Mucosa of descending colon (tissue), 3 donors: Measurements from ENCODE around the gene EVPLL. TPM values are rescaled to one million over a fixed set of nuclear protein-coding genes. Genes with fewer than 3 reads are reported as not detected.
A peak's percentile ranks its signal among the peaks of the same experiment; 100 is the strongest.

Source experiments
- ATAC-seq: fragments of 200-7000 bp; cut with Tn5 transposase; one replicate; pipeline ENCODE4 v1.9.1; 2020; ENCODE audit warnings: mild to moderate bottlenecking, moderate library complexity
- DNase-seq, 3 donors: peaks; one replicate each; pipeline ENCODE4 v3.0.0-alpha.2; 2020
- H3K36me3 ChIP-seq: fragments of 200-600 bp; one replicate; pipeline ENCODE4 v1.8.0; 2021; ENCODE audit warnings: low read depth, mild to moderate bottlenecking
- H3K4me1 ChIP-seq: fragments of 200-600 bp; one replicate; pipeline ENCODE4 v1.8.0; 2021; ENCODE audit warnings: low read depth, mild to moderate bottlenecking
- H3K4me3 ChIP-seq: fragments of 200-600 bp; one replicate; pipeline ENCODE4 v1.8.0; 2021; ENCODE audit warnings: mild to moderate bottlenecking
- H3K9me3 ChIP-seq: fragments of 200-600 bp; one replicate; pipeline ENCODE4 v1.8.0; 2021; ENCODE audit warnings: mild to moderate bottlenecking
- CTCF ChIP-seq: fragments of 200-600 bp; IDR thresholded peaks from one replicate; pipeline ENCODE4 v1.8.0; 2022; ENCODE audit warnings: antibody characterized with exemption, mild to moderate bottlenecking
- intact Hi-C, 2 donors: fragments of 100-400 bp; cut with DNase I in 1 of 2; cut with micrococcal nuclease in 1 of 2; formaldehyde crosslinking; loops; one replicate each; pipeline versions ENCODE4 v1.11.0 to v1.11.1; 2022; cut with DNase I, micrococcal nuclease
- total RNA-seq, 3 donors: library from RNA; stranded (reverse); fragmentation: NEBNext Ultra II Directional in 2 of 3; extraction: Animal tissue kit (Norgen Biotek cat#: 25700) in 2 of 3; gene quantifications; one replicate each; pipeline versions ENCODE4 v1.2.1 to v1.2.4, GENCODE V29; 2021 to 2023
- donor health status: DM: no; HTN: no; CAD: no; lungs with moderate emphysema.
- donor health status: DM: no; HTN: no; CAD: no.
- donor health status: DM: no; HTN: yes; CAD: no.

EVPLL gene
- total RNA-seq, 3 donors from 2014 or later, result 0.13 to 0.23 TPM; not detected in 1

GRCh38 chr17:18362698-18363100 lies 14.9 kb upstream of the EVPLL start:
- peak overlapping the region; percentile 54 for H3K4me3 ChIP-seq
- no peaks in the 10 kb centered on the region for H3K9me3 ChIP-seq
- DNase-seq, result peak; percentile 64 to 77 (median 71)
- H3K36me3 ChIP-seq, result no peaks in the 10 kb centered on the region
- H3K4me1 ChIP-seq, result peaks cover 7% of the 10 kb centered on the region
- TF ChIP-seq CTCF, result no peak
- ATAC-seq, result peak; percentile 48
- intact Hi-C loops, result no loop called here

DNA sequence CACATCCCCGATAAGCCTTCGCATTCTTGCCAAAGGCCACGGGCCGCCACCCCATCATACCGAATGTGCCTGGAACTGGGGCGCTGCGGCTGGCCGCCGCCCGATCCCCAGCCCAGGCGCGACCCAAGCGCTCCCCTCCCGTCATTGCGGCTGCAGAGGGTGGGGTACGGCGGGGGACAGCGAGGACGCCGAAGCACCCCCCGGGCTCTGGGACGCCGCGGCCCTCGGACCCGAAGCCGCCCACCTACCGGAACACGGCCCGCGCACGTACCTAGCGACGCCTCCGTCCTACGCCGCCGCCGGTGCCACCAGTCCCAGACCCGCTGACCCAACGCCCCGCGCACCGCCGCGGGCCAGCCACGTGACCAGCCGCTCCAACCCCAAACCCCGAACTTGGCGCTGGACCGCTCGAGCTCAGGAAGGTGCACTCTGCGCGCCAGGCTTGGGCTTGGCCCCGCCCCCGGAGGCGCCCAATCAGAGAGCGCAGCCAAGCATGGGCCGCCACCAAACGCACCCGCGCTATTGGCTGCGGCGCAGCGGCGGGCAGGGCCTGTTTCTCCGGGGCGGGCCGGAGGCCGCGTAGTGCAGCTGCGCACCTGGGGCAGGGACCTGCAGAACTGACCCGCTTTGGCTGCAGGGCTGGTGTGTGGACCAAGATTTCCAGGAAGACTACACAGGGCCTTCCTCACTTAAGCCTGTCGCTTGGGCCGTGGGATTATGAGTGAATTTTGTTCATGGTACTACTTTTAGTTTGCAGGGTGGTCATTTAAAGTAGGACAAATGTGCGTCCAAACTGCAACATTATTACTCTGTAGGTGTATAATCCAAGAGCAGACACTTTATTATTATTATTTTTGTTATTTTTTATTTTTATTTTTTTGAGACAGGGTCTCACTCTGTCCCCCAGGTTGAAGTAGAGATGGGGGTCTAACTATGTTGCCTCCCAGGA lies 14.2 kb upstream of the EVPLL start, which contains the start of gene SHMT1:
Gene SHMT1, minus strand, starts transcription at position 450 of the 949 bp plus-strand sequence. CDS start 7,569 bp downstream, outside the sequence.
- H3K4me1 ChIP-seq, result peaks cover 7% of the 10 kb centered on the region
- peak within 1 kb of the TSS; percentile 54 for H3K4me3 ChIP-seq
- peak; percentile 95 to 97 (median 96) for DNase-seq
- peak; percentile 100 for ATAC-seq
- no peaks in the 10 kb centered on the region for H3K36me3 ChIP-seq
- no peaks in the 10 kb centered on the region for H3K9me3 ChIP-seq
- TF ChIP-seq CTCF, result no peak
- intact Hi-C loops, result no loop called here

GRCh38 chr17:18364166-18364565 lies 13.4 kb upstream of the EVPLL start:
- no peak for DNase-seq
- H3K36me3 ChIP-seq, result no peaks in the 10 kb centered on the region
- no peak overlapping the region for H3K4me3 ChIP-seq
- peaks cover 7% of the 10 kb centered on the region for H3K4me1 ChIP-seq
- no peak for ATAC-seq
- intact Hi-C loops, result no loop called here
- no peak for TF ChIP-seq CTCF
- H3K9me3 ChIP-seq, result no peaks in the 10 kb centered on the region

DNA sequence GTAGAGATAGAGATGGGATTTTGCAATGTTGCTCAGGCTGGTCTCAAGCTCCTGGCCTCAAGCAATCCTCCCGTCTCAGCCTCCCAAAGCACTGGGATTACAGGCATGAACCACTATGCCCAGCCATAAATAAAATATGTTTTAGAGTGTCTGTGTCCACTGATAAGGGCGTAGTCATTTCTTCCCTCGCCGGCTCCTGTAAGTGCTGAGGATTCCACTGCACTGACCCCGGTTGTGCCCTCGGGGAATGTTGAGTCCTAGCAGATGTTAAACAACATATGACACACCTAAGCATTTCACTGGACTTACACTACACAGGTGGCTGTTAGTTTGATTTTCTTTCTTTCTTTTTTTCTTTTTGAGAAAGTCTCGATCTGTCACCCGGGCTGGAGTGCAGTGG lies 8.6 kb upstream of the EVPLL start:
- intact Hi-C loops, result no loop called here
- no peak for ATAC-seq

GRCh38 chr17:18370761-18371160 lies 6.8 kb upstream of the EVPLL start:
- ATAC-seq, result no peak
- no peaks in the 10 kb centered on the region for H3K4me1 ChIP-seq
- no peak overlapping the region for H3K4me3 ChIP-seq
- no peaks in the 10 kb centered on the region for H3K36me3 ChIP-seq
- DNase-seq, result no peak
- no peak for TF ChIP-seq CTCF
- intact Hi-C loops, result no loop called here
- no peaks in the 10 kb centered on the region for H3K9me3 ChIP-seq

More for the DNA sequence above, 8.6 kb upstream of the EVPLL start:
- no peaks in the 10 kb centered on the region for H3K9me3 ChIP-seq
- DNase-seq, result no peak
- no peak overlapping the region for H3K4me3 ChIP-seq
- TF ChIP-seq CTCF, result no peak
- H3K4me1 ChIP-seq, result no peaks in the 10 kb centered on the region
- H3K36me3 ChIP-seq, result no peaks in the 10 kb centered on the region
